Neural cell (in vitro differentiated cells): ENCODE results near the gene LDLRAD4. TPM values are rescaled to one million over a fixed set of nuclear protein-coding genes. Genes with fewer than 3 reads are reported as not detected.

Experiments
- H2AFZ ChIP-seq: fragments of 200-600, 300-800 bp; sonication (generic), shearing (Covaris generic); 2 replicates; pipeline ENCODE4 v1.6.0; 2014; ENCODE audit warnings: low read depth, mild to moderate bottlenecking, antibody characterized with exemption, low read length, moderate library complexity
- H3F3A ChIP-seq: fragments of 200-600 bp; shearing (Covaris generic); 2 replicates; pipeline ENCODE4 v1.6.1; 2016; ENCODE audit warnings: mild to moderate bottlenecking, moderate library complexity, mixed read lengths, antibody characterized with exemption, low read length; ENCODE audit not compliant: insufficient read depth, poor library complexity, severe bottlenecking
- H3K27ac ChIP-seq: fragments of 200-600, 300-800 bp; sonication (generic), shearing (Covaris generic); 2 replicates; pipeline ENCODE4 v1.5.1; 2014; ENCODE audit warnings: mild to moderate bottlenecking, low read length, moderate library complexity
- H3K27me3 ChIP-seq: fragments of 300-800, 200-600 bp; sonication (generic), shearing (Covaris generic); 2 replicates; pipeline ENCODE4 v1.6.0; 2014; ENCODE audit warnings: mild to moderate bottlenecking, low read depth, low read length, moderate library complexity; ENCODE audit not compliant: insufficient read depth
- H3K36me3 ChIP-seq: fragments of 300-800, 200-600 bp; sonication (generic), shearing (Covaris generic); 2 replicates; pipeline ENCODE4 v1.5.1; 2014; ENCODE audit warnings: mild to moderate bottlenecking, antibody characterized with exemption, low read length, moderate library complexity; ENCODE audit not compliant: insufficient read depth
- H3K4me2 ChIP-seq: fragments of 300-800, 200-600 bp; sonication (generic), shearing (Covaris generic); 2 replicates; pipeline ENCODE4 v1.6.0; 2014; ENCODE audit warnings: mild to moderate bottlenecking, low read length
- H3K4me3 ChIP-seq: fragments of 300-800, 200-600 bp; sonication (generic), shearing (Covaris generic); 2 replicates; pipeline ENCODE4 v1.5.1; 2014; ENCODE audit warnings: mild to moderate bottlenecking, low read length, moderate library complexity
- H3K79me2 ChIP-seq: fragments of 200-600 bp; shearing (Covaris generic); replicated peaks from 2 replicates; pipeline ENCODE4 v1.6.0; 2014; ENCODE audit warnings: mild to moderate bottlenecking, low read length, moderate library complexity; ENCODE audit not compliant: insufficient read depth
- H3K9ac ChIP-seq: fragments of 300-800, 200-600 bp; sonication (generic), shearing (Covaris generic); 2 replicates; pipeline ENCODE4 v1.6.1; 2016; ENCODE audit warnings: mild to moderate bottlenecking, low read length, mixed read lengths
- H3K9me2 ChIP-seq: fragments of 200-600 bp; shearing (Covaris generic); 2 replicates; pipeline ENCODE4 v1.6.1; 2016; ENCODE audit warnings: mild to moderate bottlenecking, low read length, mixed read lengths; ENCODE audit not compliant: insufficient read depth
- H3K9me3 ChIP-seq: fragments of 200-600, 300-800 bp; sonication (generic), shearing (Covaris generic); 2 replicates; pipeline ENCODE4 v1.6.1; 2016; ENCODE audit warnings: mild to moderate bottlenecking, mixed run types, low read length, moderate library complexity, mixed read lengths
- H4K20me1 ChIP-seq: fragments of 200-600 bp; shearing (Covaris generic); 2 replicates; pipeline ENCODE4 v1.6.1; 2016; ENCODE audit warnings: mild to moderate bottlenecking, mixed run types; ENCODE audit not compliant: insufficient read depth
- CTCF ChIP-seq: fragments of 450-650 bp; IDR thresholded peaks from 2 replicates; pipeline ENCODE4 v1.5.1; 2014; ENCODE audit warnings: antibody characterized with exemption, mild to moderate bottlenecking, moderate library complexity; ENCODE audit not compliant: poor library complexity, severe bottlenecking
- EP300 ChIP-seq: fragments of 450-650 bp; conservative IDR thresholded peaks from 2 replicates; pipeline ENCODE4 v1.6.1; 2014; ENCODE audit warnings: antibody characterized with exemption, mild to moderate bottlenecking, moderate library complexity; ENCODE audit not compliant: poor library complexity, severe bottlenecking
- EZH2 ChIP-seq: fragments of 200-600, 300-800 bp; shearing (Covaris generic), sonication (generic); IDR thresholded peaks from 2 replicates; pipeline ENCODE4 v1.6.1; 2014; ENCODE audit warnings: antibody characterized with exemption, low read length, borderline replicate concordance, mild to moderate bottlenecking; ENCODE audit not compliant: insufficient read depth, poor library complexity, severe bottlenecking
- MXI1 ChIP-seq: fragments of 450-650 bp; conservative IDR thresholded peaks from 2 replicates; pipeline ENCODE4 v1.6.1; 2014; ENCODE audit warnings: antibody characterized with exemption, mild to moderate bottlenecking; ENCODE audit not compliant: poor library complexity, severe bottlenecking
- POLR2AphosphoS5 ChIP-seq: IDR thresholded peaks from 2 replicates; pipeline ENCODE4 v1.6.1; 2012
- RAD21 ChIP-seq: fragments of 450-650 bp; conservative IDR thresholded peaks from 2 replicates; pipeline ENCODE4 v1.6.1; 2014; ENCODE audit warnings: antibody characterized with exemption, mild to moderate bottlenecking, moderate library complexity
- SMC3 ChIP-seq: fragments of 450-650 bp; conservative IDR thresholded peaks from 2 replicates; pipeline ENCODE4 v1.6.1; 2014; ENCODE audit warnings: antibody characterized with exemption, mild to moderate bottlenecking, moderate library complexity; ENCODE audit not compliant: poor library complexity
- TAF1 ChIP-seq: IDR thresholded peaks from 2 replicates; pipeline ENCODE4 v1.6.1; 2012; ENCODE audit warnings: low read depth
- polyA plus RNA-seq: library from polyadenylated mRNA; depleted of rRNA; stranded (reverse); fragments of >200 nt; gene quantifications from 2 replicates; pipeline ENCODE4 v1.2.3, GENCODE V29; 2014
- TF ChIP-seq, protein P1 (sequence below): IDR thresholded peaks from 2 replicates; pipeline ENCODE4 v1.6.1; 2012; ENCODE audit warnings: borderline replicate concordance

LDLRAD4 gene
- polyA plus RNA-seq, 1 donor from 2014 or later: 3.7 TPM

DNA sequence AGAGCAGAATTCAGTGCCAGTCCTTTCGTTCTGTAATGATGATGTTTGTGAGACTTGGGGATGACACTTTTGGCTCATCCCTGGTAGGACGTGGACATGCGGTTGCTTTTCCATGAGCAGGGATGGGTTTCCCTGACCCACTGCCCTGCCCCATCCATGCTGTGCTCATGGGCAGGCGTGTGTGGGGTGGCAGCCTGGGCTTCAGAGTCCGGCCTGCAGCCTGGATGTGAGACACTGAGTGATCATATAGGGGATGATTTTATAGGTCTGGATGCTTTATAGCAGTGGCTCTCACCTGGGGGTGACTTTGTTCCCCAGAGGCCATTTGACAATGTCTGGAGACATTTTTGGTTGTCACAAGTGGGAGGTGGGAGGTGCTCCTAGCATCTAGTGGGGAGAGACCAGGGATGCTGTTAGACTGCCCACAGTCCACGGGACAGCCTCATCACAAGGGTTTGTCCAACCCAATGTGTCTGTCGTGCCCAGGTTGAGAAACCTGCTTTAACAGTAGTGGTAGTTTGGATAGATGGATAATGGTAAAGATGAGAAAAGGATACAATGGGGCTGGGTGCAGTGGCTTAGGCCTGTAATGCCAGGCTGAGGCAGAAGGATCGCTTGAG is 38.9 kb downstream of the LDLRAD4 start:
- peak overlapping the region; percentile 35 for H3K4me3 ChIP-seq
- H3K9me2 ChIP-seq: no peaks in the 10 kb centered on the region
- no peaks in the 10 kb centered on the region for H3K79me2 ChIP-seq
- no peak overlapping the region for H3K9ac ChIP-seq
- H3K4me2 ChIP-seq: peak overlapping the region; percentile 28
- no peaks in the 10 kb centered on the region for H3K9me3 ChIP-seq
- no peak overlapping the region for H2AFZ ChIP-seq
- H3K36me3 ChIP-seq: no peaks in the 10 kb centered on the region
- no peaks in the 10 kb centered on the region for H3F3A ChIP-seq
- no peak overlapping the region for H3K27ac ChIP-seq
- no peaks in the 10 kb centered on the region for H3K27me3 ChIP-seq
- no peaks in the 10 kb centered on the region for H4K20me1 ChIP-seq
- no peak for TF ChIP-seq RAD21
- no peak for TF ChIP-seq EZH2
- TF ChIP-seq POLR2AphosphoS5: no peak
- no peak for TF ChIP-seq EP300
- TF ChIP-seq, protein P1, sequence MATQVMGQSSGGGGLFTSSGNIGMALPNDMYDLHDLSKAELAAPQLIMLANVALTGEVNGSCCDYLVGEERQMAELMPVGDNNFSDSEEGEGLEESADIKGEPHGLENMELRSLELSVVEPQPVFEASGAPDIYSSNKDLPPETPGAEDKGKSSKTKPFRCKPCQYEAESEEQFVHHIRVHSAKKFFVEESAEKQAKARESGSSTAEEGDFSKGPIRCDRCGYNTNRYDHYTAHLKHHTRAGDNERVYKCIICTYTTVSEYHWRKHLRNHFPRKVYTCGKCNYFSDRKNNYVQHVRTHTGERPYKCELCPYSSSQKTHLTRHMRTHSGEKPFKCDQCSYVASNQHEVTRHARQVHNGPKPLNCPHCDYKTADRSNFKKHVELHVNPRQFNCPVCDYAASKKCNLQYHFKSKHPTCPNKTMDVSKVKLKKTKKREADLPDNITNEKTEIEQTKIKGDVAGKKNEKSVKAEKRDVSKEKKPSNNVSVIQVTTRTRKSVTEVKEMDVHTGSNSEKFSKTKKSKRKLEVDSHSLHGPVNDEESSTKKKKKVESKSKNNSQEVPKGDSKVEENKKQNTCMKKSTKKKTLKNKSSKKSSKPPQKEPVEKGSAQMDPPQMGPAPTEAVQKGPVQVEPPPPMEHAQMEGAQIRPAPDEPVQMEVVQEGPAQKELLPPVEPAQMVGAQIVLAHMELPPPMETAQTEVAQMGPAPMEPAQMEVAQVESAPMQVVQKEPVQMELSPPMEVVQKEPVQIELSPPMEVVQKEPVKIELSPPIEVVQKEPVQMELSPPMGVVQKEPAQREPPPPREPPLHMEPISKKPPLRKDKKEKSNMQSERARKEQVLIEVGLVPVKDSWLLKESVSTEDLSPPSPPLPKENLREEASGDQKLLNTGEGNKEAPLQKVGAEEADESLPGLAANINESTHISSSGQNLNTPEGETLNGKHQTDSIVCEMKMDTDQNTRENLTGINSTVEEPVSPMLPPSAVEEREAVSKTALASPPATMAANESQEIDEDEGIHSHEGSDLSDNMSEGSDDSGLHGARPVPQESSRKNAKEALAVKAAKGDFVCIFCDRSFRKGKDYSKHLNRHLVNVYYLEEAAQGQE: no peak
- no peak for TF ChIP-seq TAF1
- TF ChIP-seq SMC3: no peak
- TF ChIP-seq CTCF: no peak
- TF ChIP-seq MXI1: no peak

GRCh38 chr18:13258921-13259320 is 40.4 kb downstream of the LDLRAD4 start:
- Histone ChIP-seq H3K9ac (no peak overlapping the region), H3K27ac (no peak overlapping the region), H2AFZ (no peak overlapping the region), H3F3A (no peaks in the 10 kb centered on the region), H3K4me2 (no peak overlapping the region), H3K36me3 (no peaks in the 10 kb centered on the region), H4K20me1 (no peaks in the 10 kb centered on the region), H3K27me3 (no peaks in the 10 kb centered on the region), H3K4me3 (no peak overlapping the region), H3K9me3 (no peaks in the 10 kb centered on the region), H3K79me2 (no peaks in the 10 kb centered on the region), H3K9me2 (no peaks in the 10 kb centered on the region)
- TF ChIP-seq MXI1: no peak
- TF ChIP-seq RAD21: no peak
- no peak for TF ChIP-seq EZH2
- no peak for TF ChIP-seq SMC3
- TF ChIP-seq, protein P1: no peak
- no peak for TF ChIP-seq EP300
- TF ChIP-seq TAF1: no peak
- TF ChIP-seq CTCF: no peak
- TF ChIP-seq POLR2AphosphoS5: no peak
